Neural progenitor cell (in vitro differentiated cells): ENCODE measurements around the gene PTCHD1. TPM values are rescaled to one million over a fixed set of nuclear protein-coding genes. Genes with fewer than 3 reads are reported as not detected.

ENCODE experiments used
- DNase-seq: peaks from one replicate; pipeline ENCODE4 v3.0.0-alpha.2; 2016; ENCODE audit warnings: low spot score
- H2AFZ ChIP-seq: fragments of 200-600 bp; sonication (generic); replicated peaks from 2 replicates; pipeline ENCODE4 v1.6.1; 2016; ENCODE audit warnings: antibody characterized with exemption
- H3F3A ChIP-seq: fragments of 200-600 bp; sonication (generic); 2 replicates; pipeline ENCODE4 v1.6.1; 2016; ENCODE audit warnings: antibody characterized with exemption, low read depth
- H3K27ac ChIP-seq: fragments of 200-600 bp; sonication (generic); 2 replicates; pipeline ENCODE4 v1.5.1; 2016; ENCODE audit warnings: mild to moderate bottlenecking
- H3K27me3 ChIP-seq: fragments of 200-600 bp; sonication (generic); 2 replicates; pipeline ENCODE4 v1.6.1; 2016; ENCODE audit warnings: mild to moderate bottlenecking, moderate library complexity
- H3K36me3 ChIP-seq: fragments of 200-600 bp; sonication (generic); 2 replicates; pipeline ENCODE4 v1.5.1; 2016
- H3K4me1 ChIP-seq: fragments of 200-600 bp; sonication (generic); 2 replicates; pipeline ENCODE4 v1.6.1; 2016; ENCODE audit warnings: mixed run types
- H3K4me2 ChIP-seq: fragments of 200-600 bp; sonication (generic); 2 replicates; pipeline ENCODE4 v1.6.1; 2016
- H3K4me3 ChIP-seq: fragments of 200-600 bp; sonication (generic); 2 replicates; pipeline ENCODE4 v1.5.1; 2016
- H3K79me2 ChIP-seq: fragments of 200-600 bp; sonication (generic); 2 replicates; pipeline ENCODE4 v1.6.1; 2016; ENCODE audit warnings: low read depth
- H3K9ac ChIP-seq: fragments of 200-600 bp; sonication (generic); 2 replicates; pipeline ENCODE4 v1.6.1; 2016
- H3K9me3 ChIP-seq: fragments of 200-600 bp; sonication (generic); 2 replicates; pipeline ENCODE4 v1.5.1; 2016; ENCODE audit warnings: low read depth
- H4K20me1 ChIP-seq: fragments of 200-600 bp; sonication (generic); 2 replicates; pipeline ENCODE4 v1.6.1; 2016; ENCODE audit warnings: low read depth
- H3K27ac Mint-ChIP-seq: 3 replicates; pipeline ENCODE4 v1.8.0; 2021; ENCODE audit warnings: mixed read lengths
- H3K27me3 Mint-ChIP-seq: 2 replicates; pipeline ENCODE4 v1.8.0; 2022; ENCODE audit warnings: low read depth, mild to moderate bottlenecking, inconsistent platforms, moderate library complexity, mixed read lengths; ENCODE audit not compliant: insufficient read depth
- H3K36me3 Mint-ChIP-seq: 3 replicates; pipeline ENCODE4 v1.8.0; 2021; ENCODE audit warnings: mixed read lengths
- H3K4me1 Mint-ChIP-seq: 3 replicates; pipeline ENCODE4 v1.8.0; 2021; ENCODE audit warnings: mixed read lengths
- H3K4me3 Mint-ChIP-seq: 3 replicates; pipeline ENCODE4 v1.8.0; 2021; ENCODE audit warnings: mild to moderate bottlenecking, moderate library complexity, mixed read lengths
- H3K9me3 Mint-ChIP-seq: 3 replicates; pipeline ENCODE4 v1.8.0; 2020; ENCODE audit warnings: mixed read lengths
- CTCF ChIP-seq: fragments of 200-600 bp; sonication (generic); IDR thresholded peaks from 2 replicates; pipeline ENCODE4 v1.5.1; 2017; ENCODE audit warnings: antibody characterized with exemption, mild to moderate bottlenecking
- EZH2 ChIP-seq: fragments of 200-600 bp; sonication (generic); IDR thresholded peaks from 2 replicates; pipeline ENCODE4 v1.6.1; 2017; ENCODE audit warnings: antibody characterized with exemption, mild to moderate bottlenecking, moderate library complexity
- EZH2phosphoT487 ChIP-seq: fragments of 200-600 bp; sonication (generic); IDR thresholded peaks from 2 replicates; pipeline ENCODE4 v1.6.1; 2017; ENCODE audit warnings: antibody characterized with exemption
- total RNA-seq: library from RNA; depleted of rRNA; stranded (reverse); fragments of >200 nt; gene quantifications from 2 replicates; pipeline ENCODE4 v1.2.3, GENCODE V29; 2015; ENCODE audit warnings: low replicate concordance

The PTCHD1 gene
- total RNA-seq, 1 donor from 2014 or later, result 0.07 TPM

DNA sequence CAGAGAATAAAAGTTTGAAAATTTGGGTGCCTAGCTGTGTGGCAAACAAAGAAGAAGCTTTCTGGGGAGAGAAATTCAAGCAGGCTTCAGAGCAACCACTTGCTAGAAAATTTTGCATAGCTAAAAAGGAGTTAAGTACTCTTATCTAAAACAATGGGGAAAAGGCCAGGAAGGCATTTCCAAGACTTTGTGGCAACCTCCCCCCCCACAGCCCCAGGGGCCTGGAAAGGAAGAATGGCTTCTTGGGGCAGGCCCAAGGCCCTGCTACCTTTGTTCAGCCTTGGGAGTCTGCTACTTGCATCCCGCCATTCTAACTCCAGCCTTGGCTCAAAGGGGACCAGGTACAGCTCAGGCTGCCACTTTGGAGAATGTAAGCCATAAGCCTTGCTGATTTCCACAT lies 102.2 kb downstream of the PTCHD1 start:
- Mint-ChIP-seq H3K9me3 (peaks cover 4% of the 10 kb centered on the region), H3K4me1 (no peaks in the 10 kb centered on the region), H3K4me3 (no peak overlapping the region), H3K27me3 (no peaks in the 10 kb centered on the region), H3K27ac (no peak overlapping the region), H3K36me3 (no peaks in the 10 kb centered on the region)
- DNase-seq, result no peak
- no peak overlapping the region for H3K9ac ChIP-seq
- no peak for TF ChIP-seq EZH2phosphoT487
- no peak for TF ChIP-seq EZH2
- TF ChIP-seq CTCF, result no peak
- no peaks in the 10 kb centered on the region for H3K79me2 ChIP-seq
- H3K4me3 ChIP-seq, result no peak overlapping the region
- no peaks in the 10 kb centered on the region for H4K20me1 ChIP-seq
- no peaks in the 10 kb centered on the region for H3F3A ChIP-seq
- H2AFZ ChIP-seq, result no peak overlapping the region
- no peaks in the 10 kb centered on the region for H3K4me1 ChIP-seq
- no peaks in the 10 kb centered on the region for H3K36me3 ChIP-seq
- H3K9me3 ChIP-seq, result no peaks in the 10 kb centered on the region
- no peak overlapping the region for H3K27ac ChIP-seq
- H3K27me3 ChIP-seq, result no peaks in the 10 kb centered on the region
- no peak overlapping the region for H3K4me2 ChIP-seq

DNA sequence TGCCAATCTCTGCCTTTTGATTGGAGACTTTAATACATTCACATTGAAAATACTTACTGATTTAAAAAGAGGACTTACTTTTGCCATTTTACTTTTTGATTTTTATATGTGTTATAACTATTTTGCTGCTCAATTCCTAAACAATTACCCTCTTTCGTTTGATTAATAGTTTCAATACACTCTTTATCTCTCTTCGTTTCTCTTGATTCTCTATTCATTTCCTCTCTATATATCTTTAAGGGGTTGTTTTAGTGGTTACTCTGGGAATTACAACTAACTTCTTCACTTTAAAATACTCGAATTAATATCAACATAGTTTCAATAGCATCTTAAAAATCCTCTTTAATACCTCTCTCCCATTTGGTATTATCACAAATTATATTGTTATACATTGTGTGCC lies 116.6 kb downstream of the PTCHD1 start:
- no peak overlapping the region for H3K4me3 Mint-ChIP-seq
- no peak overlapping the region for H3K4me2 ChIP-seq
- H2AFZ ChIP-seq, result no peak overlapping the region
- no peaks in the 10 kb centered on the region for H4K20me1 ChIP-seq
- no peaks in the 10 kb centered on the region for H3K4me1 Mint-ChIP-seq
- no peaks in the 10 kb centered on the region for H3K9me3 ChIP-seq
- H3K27ac ChIP-seq, result no peak overlapping the region
- no peaks in the 10 kb centered on the region for H3K9me3 Mint-ChIP-seq
- no peaks in the 10 kb centered on the region for H3K27me3 Mint-ChIP-seq
- no peaks in the 10 kb centered on the region for H3K79me2 ChIP-seq
- no peak for DNase-seq
- no peaks in the 10 kb centered on the region for H3K27me3 ChIP-seq
- TF ChIP-seq CTCF, result peak; percentile 19
- TF ChIP-seq EZH2, result no peak
- no peak for TF ChIP-seq EZH2phosphoT487
- H3F3A ChIP-seq, result no peaks in the 10 kb centered on the region
- H3K4me3 ChIP-seq, result no peak overlapping the region
- no peaks in the 10 kb centered on the region for H3K4me1 ChIP-seq
- H3K27ac Mint-ChIP-seq, result no peak overlapping the region
- H3K36me3 ChIP-seq, result no peaks in the 10 kb centered on the region
- H3K9ac ChIP-seq, result no peak overlapping the region
- H3K36me3 Mint-ChIP-seq, result no peaks in the 10 kb centered on the region
